Frontal cortex (tissue), 4 donors: ENCODE data around the gene LRRC59. TPM values are rescaled to one million over a fixed set of nuclear protein-coding genes. Genes with fewer than 3 reads are reported as not detected.
"Not testable (repeated sequence)": the region's sequence is repeated elsewhere in the genome, so short reads cannot be mapped to it uniquely, and the experiment has no call there.

ENCODE experiments used
- DNase-seq, 2 donors: peaks; one replicate each; pipeline ENCODE4 v3.0.0; 2012; ENCODE audit warnings: low spot score in 2 of 2
- FAIRE-seq: peaks from 2 replicates; lab custom pipeline; 2012; peaks lifted over from hg19 to GRCh38; lab: Jason Lieb, UNC
- total RNA-seq: library from RNA; depleted of rRNA; stranded (reverse); fragments of >200 nt; gene quantifications from one replicate; pipeline ENCODE4 v1.2.3, GENCODE V29; 2014
- donor health status: control.
- donor health status: control.
- donor health status: control.

Gene LRRC59
- total RNA-seq, 1 donor from 2014 or later: 38.7 TPM

DNA sequence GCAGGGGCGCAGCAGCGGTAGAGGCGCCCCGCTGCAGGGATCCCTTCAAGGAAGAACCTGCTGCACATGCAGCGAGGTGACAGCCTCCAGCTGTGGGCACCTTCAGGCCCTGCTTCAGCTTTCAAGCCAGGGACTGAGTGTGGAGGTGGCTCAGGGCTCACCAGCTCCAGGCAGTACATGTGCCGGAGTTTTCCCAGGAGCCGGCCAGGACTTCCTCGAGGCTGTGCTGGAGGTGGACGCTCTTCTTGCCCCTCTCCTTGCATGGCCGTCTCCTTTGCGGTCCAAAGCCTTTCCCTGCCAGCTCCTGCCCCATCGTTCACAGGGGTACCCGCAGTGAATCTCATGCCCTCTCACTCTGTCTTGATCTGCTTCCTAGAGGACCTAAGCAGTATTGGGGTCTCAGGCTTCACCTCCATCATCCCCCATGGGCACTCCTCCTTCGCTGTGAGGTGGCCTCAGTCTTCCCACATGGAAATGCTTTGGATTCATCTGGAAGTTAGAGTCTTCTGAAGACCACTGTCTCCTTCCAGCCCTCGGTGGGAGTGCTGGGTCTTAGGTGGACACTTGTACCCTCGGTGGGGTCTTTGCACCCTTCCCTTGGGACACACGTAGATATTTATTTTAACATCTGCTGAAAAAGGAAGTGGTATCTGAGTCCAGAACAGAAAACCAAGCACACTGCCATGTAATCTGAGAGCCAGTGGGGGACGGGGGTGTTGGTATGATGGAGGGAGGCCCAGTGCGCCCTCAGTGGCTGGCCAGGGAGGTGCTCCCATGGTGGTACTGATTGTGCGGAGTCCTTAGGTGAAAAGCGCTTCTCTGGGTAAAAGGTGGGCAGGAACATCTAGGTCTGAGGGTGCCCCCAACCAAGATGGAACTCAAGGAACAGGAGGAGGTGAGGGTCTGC lies 44.4 kb downstream of the LRRC59 start:
- FAIRE-seq: no peak
- DNase-seq: no peak

DNA sequence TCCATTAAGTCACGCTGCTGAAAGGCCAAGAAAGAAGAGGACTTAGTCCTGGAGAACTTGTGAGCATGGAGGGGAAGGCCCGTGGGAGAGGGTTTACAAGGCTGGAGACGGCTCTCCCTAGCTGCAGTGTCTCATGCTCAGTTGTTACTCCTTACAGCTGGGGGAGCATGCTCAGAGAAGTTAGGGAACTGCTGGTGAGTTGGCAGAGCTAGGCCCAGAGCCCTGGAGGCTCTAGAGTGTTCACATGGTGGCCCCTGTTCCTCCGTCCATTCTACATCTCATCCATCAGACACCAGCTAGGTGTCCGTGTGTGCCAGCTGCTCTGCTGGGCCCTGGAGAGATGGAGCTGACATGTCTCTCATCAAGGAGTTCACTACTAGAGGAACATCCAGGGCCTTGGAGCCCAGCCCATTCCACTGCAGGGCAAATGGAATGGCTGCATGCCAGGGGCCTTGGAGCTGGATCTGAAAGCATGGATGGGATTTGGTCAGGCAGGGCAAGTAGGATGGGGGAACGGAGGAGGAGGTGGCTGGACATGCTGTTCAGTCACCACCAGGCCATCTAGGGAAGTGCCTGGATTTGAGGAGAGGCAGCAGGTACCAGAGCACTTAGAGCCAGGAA lies 45.1 kb downstream of the LRRC59 start:
- DNase-seq (no peak), FAIRE-seq (no peak)

DNA sequence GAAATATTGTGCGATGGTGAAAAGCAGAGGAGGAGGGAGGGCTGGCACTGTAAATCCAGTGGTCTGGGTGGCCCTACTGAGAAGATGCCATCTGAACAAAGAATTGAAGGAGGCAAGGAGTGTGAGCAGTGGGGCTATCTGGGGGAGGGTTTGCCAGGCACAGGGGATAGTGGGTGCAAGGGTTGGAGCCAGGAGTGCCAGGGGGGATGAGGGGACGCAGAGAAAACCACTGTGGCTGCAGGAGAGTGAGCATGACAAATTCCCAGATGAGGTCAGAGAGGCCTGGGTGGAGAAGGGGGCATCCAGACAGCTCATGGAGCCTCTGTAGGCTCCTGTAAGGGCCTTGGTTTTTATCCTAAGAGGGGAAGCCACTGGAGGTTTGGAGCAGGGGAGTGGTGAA lies 46.6 kb downstream of the LRRC59 start:
- DNase-seq (no peak), FAIRE-seq (no peak)

DNA sequence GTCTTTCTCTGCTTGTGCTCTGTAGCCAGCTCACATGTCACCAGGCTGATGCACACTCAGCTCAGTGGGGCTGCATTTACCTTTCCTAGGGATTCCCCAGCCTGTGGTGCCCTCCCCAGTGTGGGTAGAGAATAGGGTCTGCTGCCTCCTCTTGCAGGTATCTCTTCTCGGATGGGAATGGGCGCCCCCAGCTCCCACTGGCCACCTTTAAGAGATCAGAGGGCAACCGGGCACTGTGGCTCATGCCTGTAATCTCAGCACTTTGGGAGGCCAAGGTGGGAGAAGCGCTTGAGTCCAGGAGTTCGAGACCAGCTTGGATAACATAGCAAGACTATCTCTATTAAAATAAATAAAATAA lies 48.1 kb downstream of the LRRC59 start:
- DNase-seq: no peak
- FAIRE-seq: no peak

DNA sequence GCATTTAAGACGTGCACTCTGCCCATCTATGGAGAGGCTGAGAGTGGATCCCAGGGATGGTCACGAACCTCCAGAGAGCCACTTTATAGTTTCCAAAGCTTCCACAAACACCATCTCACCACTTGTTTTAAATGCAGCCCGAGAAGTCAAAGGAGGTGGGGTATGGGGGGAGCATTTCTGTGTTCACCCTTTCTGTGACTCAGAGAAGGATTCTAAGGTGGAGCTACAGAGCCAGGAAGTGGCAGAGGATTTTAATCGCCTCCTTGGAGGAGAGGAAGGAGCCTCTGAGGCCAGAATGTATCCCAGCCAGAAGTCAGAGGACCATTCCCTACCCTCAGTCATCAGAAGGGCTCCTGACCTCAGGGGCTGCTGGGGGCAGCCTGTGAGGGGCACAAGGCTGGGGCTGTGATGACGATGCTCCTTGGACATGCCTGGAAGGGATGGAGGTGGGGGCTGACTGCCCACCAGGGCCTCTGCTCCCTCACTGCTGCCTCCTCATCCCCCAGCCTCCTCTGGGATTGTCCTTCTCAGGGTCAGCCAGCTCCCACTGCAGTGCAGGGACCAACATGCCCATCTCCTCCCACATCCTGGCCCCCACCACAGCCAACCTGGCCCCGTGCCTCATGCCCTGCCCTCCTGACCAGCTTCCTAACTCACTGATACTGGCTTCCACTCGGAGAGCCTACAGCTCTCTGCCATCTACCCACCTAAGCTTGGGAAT lies 48.6 kb downstream of the LRRC59 start:
- DNase-seq: no peak
- FAIRE-seq: no peak

DNA sequence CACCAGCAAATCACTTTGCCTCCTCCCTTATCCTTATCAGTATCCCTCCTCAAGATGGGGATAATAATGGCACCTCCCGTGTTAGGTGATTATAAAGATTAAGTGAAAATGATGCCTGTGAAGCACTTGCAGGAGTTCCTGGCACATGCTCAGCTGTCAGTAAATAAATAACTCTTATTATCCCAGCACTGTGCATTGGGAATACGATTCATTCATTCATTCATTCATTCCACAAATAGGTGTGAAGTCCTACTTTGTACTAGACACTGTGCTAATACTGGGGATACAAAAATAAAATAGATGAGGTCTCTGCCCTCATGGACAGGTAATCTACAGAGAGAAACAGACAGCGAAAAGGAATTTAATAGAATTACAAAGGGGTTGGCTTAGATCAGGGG lies 49.4 kb downstream of the LRRC59 start:
- DNase-seq (no peak), FAIRE-seq (no peak)

DNA sequence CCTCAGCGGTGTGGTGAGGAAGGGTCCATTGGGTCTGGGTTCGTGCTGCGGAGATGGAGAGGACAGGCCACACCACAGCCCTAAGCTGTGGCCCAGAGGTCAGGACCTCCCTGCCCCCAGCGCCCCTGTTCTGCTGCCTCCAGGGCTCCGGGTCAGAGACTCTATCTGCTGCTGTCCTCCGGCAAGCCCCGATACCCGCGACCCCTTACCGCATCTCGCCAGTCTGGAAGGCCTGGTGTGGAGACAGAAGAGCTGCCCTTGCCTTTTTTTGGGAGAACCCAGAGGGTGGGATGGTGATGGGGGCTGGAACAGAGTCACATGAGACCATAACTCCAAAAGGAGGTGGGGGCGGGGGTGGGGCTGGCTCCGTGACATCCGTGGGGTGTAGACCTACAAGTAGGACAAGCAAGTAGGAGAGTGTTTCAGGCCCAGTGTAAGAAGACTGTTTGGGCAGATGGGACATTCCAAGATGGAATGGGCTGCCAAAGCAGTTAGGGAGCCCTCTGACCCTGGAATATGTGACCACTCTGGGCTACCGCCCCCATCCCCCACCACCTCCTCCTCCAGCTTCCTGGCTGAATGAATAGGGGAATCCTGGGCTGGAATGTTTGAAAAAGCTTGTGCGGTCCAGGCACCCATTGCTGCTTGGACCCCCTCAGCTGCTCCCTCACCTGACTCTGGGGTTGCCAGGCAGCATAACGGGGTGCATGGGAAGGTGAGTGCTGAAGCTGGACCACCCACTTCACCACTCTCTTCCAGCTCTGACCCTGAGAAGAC lies 50.0 kb downstream of the LRRC59 start:
- FAIRE-seq (no peak), DNase-seq (no peak)

DNA sequence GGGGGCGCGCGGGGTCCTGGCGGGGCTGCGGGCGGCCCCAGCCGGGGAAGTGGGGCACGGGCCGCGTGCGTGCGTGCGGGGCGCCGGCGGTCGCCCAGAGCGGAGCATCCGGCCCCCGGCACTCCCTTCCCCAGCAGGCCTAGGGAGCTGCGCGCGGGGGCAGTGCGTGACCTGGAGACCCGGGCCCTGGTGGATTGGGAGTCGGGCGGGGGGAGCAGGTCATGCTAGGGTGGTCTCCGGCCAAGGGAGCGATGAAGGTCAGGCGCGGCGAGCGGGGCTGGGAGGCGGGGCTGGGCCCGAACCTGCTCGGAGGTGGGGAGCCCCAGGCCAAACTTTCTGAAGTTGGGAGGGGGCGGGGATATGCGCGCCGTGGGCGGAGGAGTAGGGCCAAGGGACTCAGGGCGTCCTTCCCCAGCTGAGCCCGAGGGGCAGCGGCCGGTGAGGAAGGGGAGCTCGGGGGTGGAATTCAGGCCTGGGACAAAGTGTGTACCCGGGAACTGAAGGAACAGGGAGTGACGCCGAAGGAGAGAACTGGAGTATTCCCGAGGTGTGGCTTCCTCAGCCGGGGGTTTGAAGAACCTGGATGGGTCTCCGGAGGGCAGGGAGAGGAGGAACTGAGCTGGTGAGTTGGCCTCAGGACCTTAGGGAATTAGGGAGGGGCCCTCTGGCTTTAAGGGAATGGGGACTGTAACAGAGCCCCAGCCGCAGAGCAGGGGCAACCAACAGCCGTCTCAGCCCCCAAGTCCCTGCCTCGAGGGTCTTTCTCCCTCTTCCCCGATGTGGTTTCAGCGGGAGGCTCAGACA lies 50.8 kb downstream of the LRRC59 start:
- DNase-seq: peak in 1 of 2 donors; percentile 56
- no peak for FAIRE-seq

DNA sequence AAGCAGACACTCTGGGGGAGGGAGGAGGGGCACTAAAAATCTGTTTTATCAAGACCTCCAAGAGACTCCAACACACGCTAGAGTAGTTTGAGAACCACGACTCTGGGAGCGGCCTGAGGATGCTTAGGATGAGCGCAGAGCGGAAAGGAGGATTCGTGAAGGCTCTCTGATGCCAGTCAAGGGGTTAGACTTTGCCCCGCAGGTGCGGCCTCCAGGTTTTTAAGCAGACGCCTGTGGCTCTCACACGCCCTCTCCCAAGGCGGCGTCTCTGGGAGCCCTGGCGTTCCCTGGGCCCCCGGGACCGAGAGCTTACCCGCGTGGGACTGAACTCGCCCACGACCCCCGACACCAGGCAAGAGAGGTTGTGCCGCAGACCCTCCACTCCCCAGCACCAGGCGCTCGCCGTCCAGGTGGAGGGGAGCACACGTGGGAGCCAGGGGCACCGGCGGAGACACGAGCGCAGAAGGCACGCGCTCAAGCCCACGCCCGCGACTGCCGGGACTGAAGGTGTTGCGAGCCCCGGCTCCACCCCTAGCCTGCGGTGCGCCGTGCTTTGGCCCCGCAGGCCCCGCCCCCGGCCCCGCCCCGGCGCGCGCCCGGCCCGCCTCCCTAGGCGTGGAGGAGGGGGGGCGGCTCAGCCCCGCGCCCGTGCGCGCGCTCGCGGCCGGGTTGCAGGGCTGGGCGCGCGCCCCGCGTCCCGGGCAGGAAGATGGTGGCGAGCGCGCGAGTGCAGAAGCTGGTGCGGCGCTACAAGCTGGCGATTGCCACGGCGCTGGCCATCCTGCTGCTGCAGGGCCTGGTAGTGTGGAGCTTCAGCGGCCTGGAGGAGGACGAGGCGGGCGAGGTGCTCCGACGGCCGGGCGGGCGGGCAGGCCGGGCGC lies 51.7 kb downstream of the LRRC59 start, which contains the start of gene XYLT2:
Gene XYLT2 (plus strand): TSS at position 695 of the 881 bp plus-strand sequence. CDS start 15 bp downstream, at position 710.
- DNase-seq: peak; percentile 95 to 98
- no peak for FAIRE-seq

DNA sequence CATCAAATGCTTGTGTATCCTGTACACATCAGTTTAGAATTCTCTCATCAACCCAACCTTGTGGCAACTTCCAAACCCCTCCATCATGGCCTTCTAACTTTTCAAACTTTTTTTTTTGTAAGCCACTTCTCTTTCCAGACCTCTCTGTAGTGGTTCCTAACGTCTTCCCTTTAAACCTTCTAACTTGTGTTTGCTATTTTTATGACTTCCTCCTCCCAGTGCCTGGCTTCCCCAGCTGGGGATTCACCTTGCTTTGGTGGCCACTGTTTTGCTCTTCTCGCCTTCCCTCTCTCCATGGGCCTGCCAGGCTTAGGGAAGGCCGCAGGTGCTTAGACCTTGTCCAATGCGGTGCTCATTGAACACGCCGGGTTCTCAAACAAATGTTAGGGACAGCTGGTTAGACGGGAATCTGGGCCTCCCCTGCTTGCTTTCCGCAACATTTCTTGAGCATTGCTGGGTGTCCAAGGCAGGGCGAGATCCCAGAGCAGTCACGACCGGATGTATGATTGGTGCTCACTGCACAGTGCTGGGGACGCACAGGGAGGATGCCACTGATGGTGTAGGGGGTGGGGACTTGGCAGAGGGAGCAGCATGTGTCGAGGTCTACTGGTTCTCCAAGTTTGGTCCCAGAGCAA lies 52.5 kb downstream of the LRRC59 start:
- FAIRE-seq (no peak), DNase-seq (no peak)

DNA sequence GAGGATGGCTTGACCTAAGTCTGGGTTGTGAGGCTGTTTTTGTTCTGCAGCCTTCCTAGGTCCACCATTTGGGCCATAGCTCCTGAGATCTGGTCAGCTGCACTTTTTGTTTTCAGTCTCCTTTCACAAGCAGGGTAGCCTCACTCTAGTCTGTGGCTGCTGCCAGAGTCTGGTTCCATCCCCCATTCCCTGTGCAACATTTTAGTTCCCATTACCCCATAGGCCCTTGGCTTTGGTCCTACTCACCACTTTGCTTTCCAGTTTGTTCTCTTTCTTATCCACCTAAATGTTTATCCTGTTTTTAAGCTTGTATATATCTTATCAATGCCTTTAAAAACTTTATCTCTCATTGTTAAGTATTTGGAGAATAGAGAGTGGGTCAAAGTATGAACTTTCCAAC lies 57.9 kb downstream of the LRRC59 start:
- FAIRE-seq (no peak), DNase-seq (no peak)

DNA sequence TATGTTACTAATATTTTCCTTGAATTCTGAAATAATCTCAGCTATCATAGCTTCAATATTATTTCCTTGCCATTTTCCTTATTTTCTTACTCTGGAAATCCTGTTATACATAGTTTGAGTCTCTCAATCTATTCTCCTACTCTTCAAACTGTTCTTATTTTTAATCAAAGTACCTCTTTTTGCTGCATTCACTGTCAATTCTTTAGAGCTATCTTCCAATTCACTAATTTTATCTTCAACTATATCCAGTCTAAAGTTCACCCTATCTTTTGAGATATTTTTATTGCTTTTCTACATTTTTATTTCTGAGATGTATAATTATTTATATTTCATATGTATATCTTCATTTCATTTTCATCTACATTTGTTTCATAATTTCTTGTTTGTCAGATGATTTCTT lies 58.7 kb downstream of the LRRC59 start:
- no peak for DNase-seq
- no peak for FAIRE-seq

DNA sequence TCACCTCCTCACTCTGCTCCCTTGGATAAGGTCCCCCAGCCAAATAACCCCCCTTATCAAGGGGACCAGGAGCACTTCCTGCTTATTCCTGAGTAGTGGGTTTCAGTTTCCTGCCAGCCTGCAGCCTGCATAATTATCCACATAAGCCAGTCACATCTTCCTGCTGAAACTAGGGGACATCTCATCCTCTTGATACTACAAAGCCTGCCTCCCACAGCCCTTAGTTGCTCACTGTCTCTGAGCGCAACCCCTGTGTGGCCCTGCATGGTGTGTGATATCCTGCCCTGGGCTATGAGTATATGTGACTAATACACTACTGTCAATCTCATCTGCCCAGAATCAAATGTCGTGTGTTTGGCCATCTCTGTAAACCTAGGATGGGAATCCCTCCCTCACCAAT lies 59.4 kb downstream of the LRRC59 start:
- DNase-seq: no peak
- no peak for FAIRE-seq

DNA sequence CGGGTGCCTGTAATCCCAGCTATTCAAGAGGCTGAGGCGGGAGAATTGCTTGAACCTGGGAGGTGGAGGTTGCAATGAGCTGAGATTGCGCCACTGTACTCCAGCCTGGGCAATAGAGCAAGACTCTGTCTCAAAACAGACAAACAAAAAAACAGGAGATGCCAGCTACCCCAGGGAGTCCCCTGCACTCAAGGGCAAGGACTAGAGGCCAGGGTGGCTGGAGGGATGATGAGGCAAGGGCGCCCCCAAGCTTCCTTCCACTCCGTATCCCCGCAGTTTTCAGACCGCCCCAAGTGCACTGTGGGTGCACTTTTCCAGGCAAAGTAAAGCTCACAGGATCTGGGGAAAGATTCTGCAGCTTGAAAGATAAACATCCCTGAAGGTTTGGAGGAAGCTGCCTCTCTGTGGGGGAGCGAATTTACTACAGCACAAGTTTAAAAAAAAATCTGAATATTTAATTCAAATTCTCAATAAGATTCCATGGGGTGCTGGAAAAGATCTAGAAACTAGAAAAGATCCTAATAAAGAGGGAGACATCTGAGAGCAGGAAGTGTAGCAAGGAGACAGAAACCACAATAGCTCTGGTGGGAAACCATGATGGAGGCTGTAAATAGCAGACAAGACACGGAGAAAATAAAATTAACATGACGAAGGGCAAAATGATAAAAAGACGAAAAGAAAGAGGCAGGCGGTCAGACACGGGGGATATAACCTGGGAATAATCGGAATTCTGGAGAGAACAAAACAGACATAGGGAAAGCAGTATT lies 63.8 kb downstream of the LRRC59 start:
- FAIRE-seq, DNase-seq: not testable (repeated sequence)

DNA sequence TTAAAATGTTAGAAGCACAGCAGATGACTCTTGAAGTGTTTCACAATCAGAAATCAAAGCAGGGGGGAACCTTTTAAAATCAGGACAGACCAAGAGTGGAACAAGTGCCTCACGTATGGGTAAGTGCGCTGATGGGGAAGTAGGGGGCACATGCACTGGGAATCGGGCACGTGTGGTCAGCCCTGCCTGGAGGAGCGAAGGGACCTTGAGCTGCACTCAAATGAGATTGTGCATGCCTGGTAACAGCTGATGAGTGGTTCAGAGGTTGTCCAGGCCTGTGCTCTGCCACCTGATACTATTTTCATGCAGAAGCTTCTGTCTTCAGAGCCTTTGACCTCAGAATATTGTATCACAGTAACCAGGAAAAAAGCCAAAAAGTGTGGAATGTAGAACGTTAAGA lies 65.1 kb downstream of the LRRC59 start:
- DNase-seq: no peak
- no peak for FAIRE-seq
